ENCODE measurements around the gene CRYBA4. TPM values are rescaled to one million over a fixed set of nuclear protein-coding genes. Genes with fewer than 3 reads are reported as not detected.

Gene CRYBA4
- total and polyA plus RNA-seq, 10 of the 15 experiments (the other 5 are each of a cell fraction or from before 2014, with no cell fraction given) = 0.12 to 0.17 TPM; not detected in 8

DNA sequence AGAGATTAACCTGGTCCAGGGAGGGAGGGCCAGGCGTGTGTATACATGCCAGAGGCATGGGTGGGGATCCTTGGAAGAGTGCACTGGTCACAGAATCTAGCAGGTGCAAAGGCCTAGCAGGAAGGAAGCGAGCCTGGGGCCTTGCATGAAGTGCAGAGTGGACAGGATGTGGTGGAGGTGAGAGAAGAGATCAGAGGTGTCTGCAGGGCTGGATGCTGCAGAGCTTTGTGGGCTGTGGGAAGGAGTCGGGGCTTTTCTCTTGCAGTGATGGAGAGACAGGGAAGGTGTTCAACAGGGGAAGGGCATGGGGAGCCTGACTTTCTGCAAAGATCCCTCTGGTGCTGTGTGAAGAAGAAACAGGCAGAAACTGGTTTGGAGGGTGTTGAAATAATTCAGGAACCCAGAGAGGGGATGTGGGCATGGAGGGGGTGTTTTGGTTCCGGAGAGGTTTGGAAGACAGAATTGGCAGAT is 29.3 kb upstream of the CRYBA4 start:
- FAIRE-seq (peak; percentile 90), DNase-seq (ENCODE audit: low read depth, low spot score) (peak; percentile 72), ATAC-seq (peak; percentile 86)
- ChIA-PET SMC1A (ENCODE audit: uncharacterized antibody, unreplicated experiment) (interaction anchor here (0.8 to 2.9 kb wide), 8 partner anchors 13 to 91 kb away, joined by 3 to 20 read pairs (median 4); no protein-coding TSS in a partner anchor), CTCF (interaction anchor here (0.9 to 4.2 kb wide), 7 partner anchors 59 to 163 kb away, joined by 3 to 12 read pairs (median 4); no protein-coding TSS in a partner anchor), POLR2A (interaction anchor here (0.7 to 8.0 kb wide), 4 partner anchors 8 to 109 kb away, joined by 3 to 62 read pairs (median 7); partner anchors contain the start of genes HPS4 and SRRD), RAD21 (ENCODE audit: unreplicated experiment) (interaction anchor here (0.9 to 2.3 kb wide), 10 partner anchors 8 to 81 kb away, joined by 3 to 8 read pairs (median 4); partner anchors contain the start of gene TFIP11)
- in situ Hi-C loops (cut with MboI) (no loop called here), intact Hi-C loops (cut with micrococcal nuclease; ENCODE audit: unreplicated experiment) (loop anchor here (5.0 kb wide), 1 partner anchor 90 kb away; no protein-coding TSS in a partner anchor)
- no peaks in the 10 kb centered on the region for H3K27me3 ChIP-seq (replicated peaks in 1 of 2; ENCODE audit: control insufficient read depth in 2 of 2, insufficient read depth in 2 of 2, low read length in 1 of 2)
- WGBS (ENCODE audit: insufficient coverage, insufficient replicate concordance, low lambda C conversion rate, missing lambda C conversion rate) = 0% methylated on average over 4 of the region's 4 CpGs
- H3K36me3 ChIP-seq (ENCODE audit: control insufficient read depth in 2 of 2, insufficient read depth in 2 of 2, low read length in 1 of 2) = no peaks in the 10 kb centered on the region
- peaks cover 22% of the 10 kb centered on the region for H3K79me2 ChIP-seq (ENCODE audit: control insufficient read depth, insufficient read depth, low read length)
- BruUV-seq (replicated peaks) = no TSS peak
- peak overlapping the region; percentile 39 for H3K4me2 ChIP-seq (ENCODE audit: control insufficient read depth, insufficient read depth)
- H2AFZ ChIP-seq (ENCODE audit: control insufficient read depth, low read depth, low read length) = peak overlapping the region; percentile 41
- peak overlapping the region; percentile 8 for H3K9ac ChIP-seq (ENCODE audit: control insufficient read depth, insufficient read depth, low read length)
- H3K9me3 ChIP-seq (replicated peaks; ENCODE audit: control insufficient read depth, insufficient read depth, low read length) = no peaks in the 10 kb centered on the region
- peaks cover 28% of the 10 kb centered on the region for H3K4me1 ChIP-seq (ENCODE audit: control insufficient read depth, insufficient read depth, low read length)
- H3K4me3 ChIP-seq = peak overlapping the region; percentile 6; the same call in 1 of the 2 replicates
- no peaks in the 10 kb centered on the region for H4K20me1 ChIP-seq (ENCODE audit: control insufficient read depth, insufficient read depth)
- peak overlapping the region; percentile 86 for H3K27ac ChIP-seq (ENCODE audit: control insufficient read depth, insufficient read depth)
- peak; percentile 97 for TF ChIP-seq IKZF2 (IDR thresholded peaks at IDR 0.05)
- TF ChIP-seq ZNF622 (IDR thresholded peaks at IDR 0.05) = no peak
- TF ChIP-seq ETV6 (conservative IDR thresholded peaks at IDR 0.05 in 1 of 2, IDR thresholded peaks at IDR 0.05 in 1 of 2; ENCODE audit: borderline replicate concordance in 1 of 2, low read depth in 1 of 2) = peak in 1 of 2 experiments; percentile 75; a peak in 2 of 4 replicates
- TF ChIP-seq SMAD1 (IDR thresholded peaks at IDR 0.05; ENCODE audit: low read depth, partially characterized antibody) = no peak
- TF ChIP-seq ATF7 (IDR thresholded peaks at IDR 0.05; ENCODE audit: low read depth) = peak; percentile 47
- TF ChIP-seq EED (IDR thresholded peaks at IDR 0.05; ENCODE audit: low read depth) = peak; percentile 93
- no peak for TF ChIP-seq SUZ12 (IDR thresholded peaks at IDR 0.05; ENCODE audit: unreplicated experiment)
- TF ChIP-seq EP300 (IDR thresholded peaks at IDR 0.05; ENCODE audit: borderline replicate concordance in 1 of 2, control insufficient read depth in 1 of 2, low read depth in 2 of 2, low read length in 2 of 2) = peak; percentile 63 to 74; a peak in 2 of 4 replicates
- no peak for TF ChIP-seq PAX8 (IDR thresholded peaks at IDR 0.05)
- TF ChIP-seq SUPT20H (IDR thresholded peaks at IDR 0.05; ENCODE audit: borderline replicate concordance, control insufficient read depth, low read depth, low read length) = no peak
- no peak for TF ChIP-seq PML (IDR thresholded peaks at IDR 0.05; ENCODE audit: low read length)
- no peak for TF ChIP-seq YBX1 (IDR thresholded peaks at IDR 0.05)
- TF ChIP-seq TCF12 (IDR thresholded peaks at IDR 0.05; ENCODE audit: low read depth, low read length) = peak; percentile 83
- no peak for TF ChIP-seq CREB1 (IDR thresholded peaks at IDR 0.05; ENCODE audit: low read depth)
- TF ChIP-seq GATAD2B (conservative IDR thresholded peaks at IDR 0.05; ENCODE audit: low read depth) = peak; percentile 66; the same call in 1 of the 2 replicates
- TF ChIP-seq, protein P1, sequence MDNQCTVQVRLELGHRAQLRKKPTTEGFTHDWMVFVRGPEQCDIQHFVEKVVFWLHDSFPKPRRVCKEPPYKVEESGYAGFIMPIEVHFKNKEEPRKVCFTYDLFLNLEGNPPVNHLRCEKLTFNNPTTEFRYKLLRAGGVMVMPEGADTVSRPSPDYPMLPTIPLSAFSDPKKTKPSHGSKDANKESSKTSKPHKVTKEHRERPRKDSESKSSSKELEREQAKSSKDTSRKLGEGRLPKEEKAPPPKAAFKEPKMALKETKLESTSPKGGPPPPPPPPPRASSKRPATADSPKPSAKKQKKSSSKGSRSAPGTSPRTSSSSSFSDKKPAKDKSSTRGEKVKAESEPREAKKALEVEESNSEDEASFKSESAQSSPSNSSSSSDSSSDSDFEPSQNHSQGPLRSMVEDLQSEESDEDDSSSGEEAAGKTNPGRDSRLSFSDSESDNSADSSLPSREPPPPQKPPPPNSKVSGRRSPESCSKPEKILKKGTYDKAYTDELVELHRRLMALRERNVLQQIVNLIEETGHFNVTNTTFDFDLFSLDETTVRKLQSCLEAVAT (IDR thresholded peaks at IDR 0.05) = peak; percentile 90
- no peak for TF ChIP-seq SMARCA5 (IDR thresholded peaks at IDR 0.05)
- TF ChIP-seq RAD51 (IDR thresholded peaks at IDR 0.05) = no peak
- TF ChIP-seq, protein P2, sequence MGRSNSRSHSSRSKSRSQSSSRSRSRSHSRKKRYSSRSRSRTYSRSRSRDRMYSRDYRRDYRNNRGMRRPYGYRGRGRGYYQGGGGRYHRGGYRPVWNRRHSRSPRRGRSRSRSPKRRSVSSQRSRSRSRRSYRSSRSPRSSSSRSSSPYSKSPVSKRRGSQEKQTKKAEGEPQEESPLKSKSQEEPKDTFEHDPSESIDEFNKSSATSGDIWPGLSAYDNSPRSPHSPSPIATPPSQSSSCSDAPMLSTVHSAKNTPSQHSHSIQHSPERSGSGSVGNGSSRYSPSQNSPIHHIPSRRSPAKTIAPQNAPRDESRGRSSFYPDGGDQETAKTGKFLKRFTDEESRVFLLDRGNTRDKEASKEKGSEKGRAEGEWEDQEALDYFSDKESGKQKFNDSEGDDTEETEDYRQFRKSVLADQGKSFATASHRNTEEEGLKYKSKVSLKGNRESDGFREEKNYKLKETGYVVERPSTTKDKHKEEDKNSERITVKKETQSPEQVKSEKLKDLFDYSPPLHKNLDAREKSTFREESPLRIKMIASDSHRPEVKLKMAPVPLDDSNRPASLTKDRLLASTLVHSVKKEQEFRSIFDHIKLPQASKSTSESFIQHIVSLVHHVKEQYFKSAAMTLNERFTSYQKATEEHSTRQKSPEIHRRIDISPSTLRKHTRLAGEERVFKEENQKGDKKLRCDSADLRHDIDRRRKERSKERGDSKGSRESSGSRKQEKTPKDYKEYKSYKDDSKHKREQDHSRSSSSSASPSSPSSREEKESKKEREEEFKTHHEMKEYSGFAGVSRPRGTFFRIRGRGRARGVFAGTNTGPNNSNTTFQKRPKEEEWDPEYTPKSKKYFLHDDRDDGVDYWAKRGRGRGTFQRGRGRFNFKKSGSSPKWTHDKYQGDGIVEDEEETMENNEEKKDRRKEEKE (IDR thresholded peaks at IDR 0.05) = no peak
- peak; percentile 79 for TF ChIP-seq MTA2 (IDR thresholded peaks at IDR 0.05; ENCODE audit: low read depth)
- peak; percentile 34; the same call in 1 of the 2 replicates for TF ChIP-seq CREM (IDR thresholded peaks at IDR 0.05; ENCODE audit: low read depth)
